ENCODE data around the gene CHRNA5. TPM values are rescaled to one million over a fixed set of nuclear protein-coding genes. Genes with fewer than 3 reads are reported as not detected.

Gene CHRNA5
- total RNA-seq, result 1.9 and 2.1 TPM in 2 replicates

DNA sequence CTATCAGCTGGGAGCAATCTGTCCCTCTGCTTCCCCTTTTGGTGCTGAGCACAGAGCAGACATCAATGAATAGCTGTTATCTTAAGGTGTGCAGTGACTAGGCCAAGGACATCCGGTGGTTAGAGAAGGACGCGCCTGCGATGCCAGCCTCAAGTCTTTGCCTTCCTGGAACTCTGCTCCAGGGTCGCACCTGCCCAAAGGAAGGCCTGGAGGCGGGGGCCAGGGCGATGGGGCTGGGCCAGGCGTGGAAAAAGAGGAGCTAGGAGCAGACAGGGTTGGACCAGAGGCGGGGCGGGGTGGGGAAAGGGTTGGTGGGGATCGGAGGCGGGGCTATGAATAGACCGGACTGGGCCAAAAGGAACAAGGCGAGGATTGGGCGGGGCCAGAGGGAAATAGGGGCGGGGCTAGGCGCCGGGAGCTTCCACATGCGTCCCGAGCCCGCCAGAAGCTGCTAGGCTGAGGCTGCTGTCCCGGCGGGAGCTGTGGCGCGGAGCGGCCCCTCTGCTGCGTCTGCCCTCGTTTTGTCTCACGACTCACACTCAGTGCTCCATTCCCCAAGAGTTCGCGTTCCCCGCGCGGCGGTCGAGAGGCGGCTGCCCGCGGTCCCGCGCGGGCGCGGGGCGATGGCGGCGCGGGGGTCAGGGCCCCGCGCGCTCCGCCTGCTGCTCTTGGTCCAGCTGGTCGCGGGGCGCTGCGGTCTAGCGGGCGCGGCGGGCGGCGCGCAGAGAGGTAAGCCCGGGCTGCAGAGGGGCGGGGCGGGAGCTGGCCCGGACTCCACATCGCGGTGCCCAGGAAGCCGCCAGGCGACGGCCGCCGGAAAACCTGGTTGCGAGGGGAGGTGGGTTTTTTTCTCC is at the start of gene CHRNA5:
Gene CHRNA5, plus strand, starts transcription at position 424 of the 854 bp plus-strand sequence. Its CDS starts 200 bp downstream, at position 624.

GRCh38 chr15:78540141-78540870 is 25.0 kb upstream of the CHRNA5 start, which contains the start of gene PSMA4:
Gene PSMA4, plus strand, starts transcription at chr15:78540444. Its CDS starts 1,484 bp downstream, at chr15:78541928.

GRCh38 chr15:78620527-78621421 is 55.5 kb downstream of the CHRNA5 start, which contains the start of gene CHRNA3:
Gene CHRNA3, minus strand, starts transcription at chr15:78620996. Its CDS starts 202 bp downstream, at chr15:78620794.

GRCh38 chr15:78641102-78641748 is 75.9 kb downstream of the CHRNA5 start, which contains the start of gene CHRNB4:
Gene CHRNB4, minus strand, starts transcription at chr15:78641210. Its CDS starts 77 bp downstream, at chr15:78641133.

Other genes with a start within 250 kb of the CHRNA5 start
- gene CRABP1, start 225.2 kb upstream of the CHRNA5 start, total RNA-seq, result not detected in 2 replicates
- gene IREB2, start 127.3 kb upstream of the CHRNA5 start, total RNA-seq, result 17.8 and 32.7 TPM in 2 replicates
- gene HYKK, start 57.9 kb upstream of the CHRNA5 start, total RNA-seq, result 1.4 and 2.6 TPM in 2 replicates
- gene PSMA4, start 25.1 kb upstream of the CHRNA5 start, total RNA-seq, result 153 and 164 TPM in 2 replicates
- gene CHRNA3, start 55.5 kb downstream of the CHRNA5 start, total RNA-seq, result not detected in 2 replicates
- gene CHRNB4, start 75.7 kb downstream of the CHRNA5 start, total RNA-seq, result under 0.01 and 0.21 TPM in 2 replicates
- gene ADAMTS7, start 245.9 kb downstream of the CHRNA5 start, total RNA-seq, result 0.34 and 5.0 TPM in 2 replicates

All from nasal cavity respiratory epithelium epithelial cell of viscerocranial mucosa (primary cell).